Amniotic stem cell (primary cell): ENCODE measurements around the gene TTLL13.
"Not testable (repeated sequence)": the region's sequence is repeated elsewhere in the genome, so short reads cannot be mapped to it uniquely, and the experiment has no call there.

Source experiments
- DNase-seq: peaks from one replicate; lab custom pipeline; 2025; lab: John Stamatoyannopoulos, UW

Gene TTLL13

DNA sequence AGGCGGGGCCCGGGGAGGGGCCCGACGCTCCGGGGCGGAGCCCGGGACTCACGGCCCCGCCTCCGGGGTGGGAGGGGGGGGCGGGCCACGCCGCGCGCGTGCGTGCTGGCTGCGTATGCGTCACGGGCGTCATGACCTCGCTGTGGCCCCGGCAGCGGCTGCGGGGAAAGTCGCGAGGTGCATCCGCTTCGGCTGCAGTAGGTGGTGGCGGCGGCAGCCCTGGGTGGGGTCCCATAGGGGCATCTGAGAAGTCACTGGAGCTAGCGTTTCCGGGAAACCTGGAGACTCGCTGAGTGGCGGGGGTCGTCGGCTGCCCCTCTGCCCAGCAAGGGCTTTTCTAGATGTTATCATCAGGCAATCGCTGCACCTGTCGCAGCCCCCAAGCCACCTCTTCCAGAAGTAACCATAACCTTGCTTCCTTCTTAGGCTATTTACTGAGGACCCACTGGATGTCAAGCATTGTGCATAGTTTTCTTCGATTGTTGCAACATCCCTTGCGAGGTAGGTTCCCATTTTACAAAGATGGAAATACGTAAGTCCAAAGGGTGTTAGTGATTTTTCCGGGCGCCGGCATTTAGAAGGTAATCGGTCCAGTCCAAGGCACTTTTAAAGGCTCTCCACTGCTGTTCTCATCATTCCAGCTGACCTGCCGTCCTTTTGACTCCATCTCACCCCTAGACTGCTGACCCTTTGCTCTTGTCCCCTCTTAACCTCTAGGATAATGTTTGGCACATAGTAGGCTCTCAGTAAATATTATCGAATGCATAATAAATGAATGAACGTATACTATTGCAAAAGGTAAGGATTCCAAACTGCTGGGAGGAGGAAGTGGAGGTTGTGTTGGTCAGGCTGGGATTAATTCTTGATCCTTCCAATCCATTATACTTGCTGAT, 15.0 kb upstream of the TTLL13 start, which contains the start of gene GDPGP1:
Gene GDPGP1, plus strand, starts transcription at position 114 of the 893 bp plus-strand sequence. CDS start 6,700 bp downstream, outside the sequence.
- no peak for DNase-seq

DNA sequence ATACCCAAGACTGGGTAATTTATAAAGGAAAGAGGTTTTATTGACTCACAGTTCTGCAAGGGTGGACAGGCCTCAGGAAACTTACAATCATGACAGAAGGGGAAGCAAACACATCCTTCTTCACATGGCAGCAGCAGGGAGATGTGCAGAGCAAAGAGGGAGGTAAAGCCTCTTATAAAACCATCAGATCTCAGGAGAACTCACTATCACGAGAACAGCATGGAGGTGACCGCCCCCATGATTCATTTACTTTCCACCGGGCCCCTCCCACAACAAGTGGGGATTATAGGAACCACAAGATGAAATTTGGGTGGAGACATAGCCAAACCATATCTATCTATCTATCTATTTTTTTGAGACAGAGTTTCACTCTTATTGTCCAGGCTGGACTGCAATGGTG, 10.0 kb upstream of the TTLL13 start:
- DNase-seq = no peak

DNA sequence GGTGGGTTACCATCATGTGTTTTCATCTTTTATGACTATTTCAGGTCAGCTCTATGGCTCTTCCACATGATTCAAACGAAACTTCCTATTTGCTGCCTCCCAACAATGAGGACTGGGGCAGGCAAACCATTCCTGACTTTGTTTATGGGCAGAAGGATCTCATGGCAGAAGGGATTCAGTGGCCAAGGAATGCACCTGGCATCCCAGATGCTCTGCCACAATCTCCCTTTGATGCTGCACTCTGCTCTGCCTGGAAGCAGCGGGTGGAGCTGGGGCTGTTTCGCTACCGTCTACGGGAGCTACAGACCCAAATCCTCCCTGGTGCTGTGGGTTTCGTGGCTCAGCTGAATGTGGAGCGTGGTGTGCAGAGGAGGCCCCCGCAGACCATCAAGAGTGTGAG, 8.5 kb upstream of the TTLL13 start:
- DNase-seq = no peak

DNA sequence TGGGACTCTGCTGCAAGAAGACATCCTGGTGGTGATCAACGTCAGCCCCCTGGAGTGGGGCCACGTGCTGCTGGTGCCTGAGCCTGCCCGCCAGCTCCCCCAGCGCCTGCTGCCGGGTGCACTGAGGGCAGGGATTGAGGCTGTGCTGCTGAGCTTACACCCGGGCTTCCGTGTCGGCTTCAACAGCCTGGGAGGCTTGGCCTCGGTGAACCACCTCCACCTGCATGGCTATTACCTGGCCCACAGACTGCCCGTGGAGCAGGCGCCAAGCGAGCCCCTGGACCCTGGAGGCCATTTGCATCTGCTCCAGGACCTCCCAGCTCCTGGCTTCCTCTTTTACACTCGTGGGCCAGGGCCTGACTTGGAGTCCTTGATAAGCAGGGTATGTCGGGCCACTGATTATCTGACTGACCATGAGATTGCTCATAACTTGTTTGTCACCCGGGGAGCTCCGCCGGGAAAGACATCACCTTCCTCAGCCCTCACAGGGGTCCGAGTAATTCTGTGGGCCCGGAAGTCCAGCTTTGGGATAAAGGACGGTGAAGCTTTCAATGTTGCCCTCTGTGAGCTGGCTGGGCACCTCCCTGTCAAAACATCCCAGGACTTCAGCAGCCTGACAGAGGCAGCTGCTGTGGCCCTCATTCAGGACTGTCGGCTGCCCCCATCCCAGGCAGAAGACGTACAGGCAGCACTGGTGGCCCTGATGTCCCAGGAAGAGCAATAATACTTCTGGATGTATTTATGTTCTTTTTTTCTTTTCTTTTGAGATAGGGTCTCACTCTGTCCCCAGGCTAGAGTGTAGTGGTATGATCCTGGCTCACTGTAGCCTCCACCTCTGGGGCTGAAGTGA, 7.8 kb upstream of the TTLL13 start:
- DNase-seq = no peak

DNA sequence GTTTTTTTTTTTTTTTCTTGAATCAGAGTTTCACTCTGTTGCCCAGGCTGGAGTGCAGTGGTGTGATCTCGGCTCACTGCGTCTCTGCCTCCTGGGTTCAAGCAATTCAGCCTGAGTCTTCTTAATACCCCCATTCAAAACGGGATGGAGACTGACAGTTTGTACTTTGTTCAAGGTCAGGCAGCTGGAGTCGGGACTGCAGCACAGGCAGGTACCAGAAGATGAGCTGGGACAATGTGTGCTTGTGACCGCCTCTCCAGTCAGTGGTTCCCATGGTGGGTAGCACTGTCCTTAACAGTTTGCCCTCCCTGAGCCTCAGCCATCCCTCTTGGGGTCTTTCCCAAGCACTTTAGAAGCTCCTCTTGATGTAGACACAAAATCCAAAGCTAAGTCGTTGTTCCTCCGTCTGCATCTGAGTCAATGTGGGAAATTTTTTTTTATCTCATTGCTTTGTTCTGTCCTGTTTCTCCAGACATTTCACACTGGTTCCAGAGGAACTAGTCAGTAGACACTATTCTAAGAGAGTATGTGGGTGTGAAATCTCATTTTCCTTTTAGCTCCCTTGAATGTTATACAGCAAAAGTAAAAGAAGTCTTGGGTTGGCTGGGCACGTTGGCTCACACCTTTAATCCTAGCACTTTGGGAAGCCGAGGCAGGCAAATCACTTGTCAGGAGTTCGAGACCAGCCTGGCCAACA, 5.3 kb upstream of the TTLL13 start:
- DNase-seq = no peak

DNA sequence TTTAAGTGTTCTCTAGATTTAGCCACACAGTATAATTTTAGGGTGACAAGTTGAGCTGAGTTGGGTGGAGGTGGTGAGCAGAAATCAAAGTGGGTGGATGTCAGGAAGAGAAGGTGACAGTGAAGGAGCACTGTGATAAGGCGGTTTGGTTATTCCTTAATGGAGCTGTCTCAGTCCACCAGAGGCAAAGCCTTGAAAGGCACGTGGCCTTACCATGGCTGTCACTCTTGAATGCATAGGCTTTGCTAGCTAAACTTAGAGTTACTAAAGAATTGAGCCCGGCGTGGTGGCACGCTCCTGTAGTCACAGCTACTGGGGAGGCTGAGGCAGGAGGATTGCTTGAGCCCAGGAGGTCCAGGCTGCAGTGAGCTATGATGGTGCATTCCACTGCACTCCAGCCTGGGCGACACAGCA, 560 bp upstream of the TTLL13 start:
- no peak for DNase-seq

DNA sequence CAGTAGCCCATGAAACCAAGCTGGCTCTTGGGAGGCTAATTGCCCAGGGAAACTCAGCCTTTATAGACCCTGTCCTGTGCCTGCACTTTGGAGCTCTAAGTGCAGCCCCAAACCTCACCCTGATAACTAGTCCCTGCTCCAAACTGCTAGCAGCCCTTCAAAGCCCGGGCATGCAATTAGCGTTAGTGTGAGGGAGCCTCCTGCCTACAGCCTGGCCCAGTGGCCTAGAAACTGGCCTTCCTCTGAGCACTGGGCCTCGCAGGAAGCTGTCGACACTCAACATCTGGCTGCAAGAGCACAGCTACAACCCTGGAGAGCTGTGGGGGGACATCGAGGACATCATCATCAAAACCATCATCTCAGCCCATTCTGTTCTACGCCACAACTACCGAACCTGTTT, 8.4 kb downstream of the TTLL13 start:
- DNase-seq = no peak

DNA sequence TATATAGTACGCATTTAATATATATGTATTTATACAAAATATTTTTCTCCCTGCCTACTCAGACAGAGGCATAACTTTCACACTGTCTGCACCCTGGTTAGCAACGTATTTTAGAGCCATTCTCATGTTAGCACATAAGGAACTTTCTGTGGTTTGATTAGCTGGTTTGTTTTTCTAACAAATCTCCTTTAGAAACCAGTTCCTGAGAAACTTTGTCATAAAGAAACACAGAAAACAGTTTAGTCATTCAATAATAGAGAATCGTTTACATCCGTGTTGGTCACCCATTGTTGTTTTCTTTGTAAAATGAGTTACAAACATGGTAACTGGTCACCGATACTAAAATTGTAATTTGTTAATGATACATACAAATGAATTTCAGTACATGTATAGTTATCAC, 10.2 kb downstream of the TTLL13 start:
- DNase-seq = no peak

DNA sequence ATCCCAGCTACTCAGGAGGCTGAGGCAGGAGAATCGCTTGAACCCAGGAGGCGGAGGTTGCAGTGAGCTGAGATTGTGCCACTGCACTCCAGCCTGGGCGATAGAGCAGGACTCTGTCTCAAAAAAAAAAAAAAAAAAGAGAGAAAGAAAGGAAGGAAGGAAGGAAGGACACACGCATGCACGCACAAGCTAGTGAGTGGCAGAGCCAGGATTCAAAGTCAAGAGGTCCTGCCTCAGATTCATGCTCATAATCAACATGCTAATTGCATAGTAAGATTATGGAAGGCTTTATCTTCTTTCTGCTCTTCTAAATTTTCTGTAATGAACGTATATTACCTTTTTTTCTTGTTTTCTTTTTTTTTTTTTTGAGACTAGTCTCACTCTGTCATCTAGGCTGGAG, 11.4 kb downstream of the TTLL13 start:
- not testable (repeated sequence) for DNase-seq

DNA sequence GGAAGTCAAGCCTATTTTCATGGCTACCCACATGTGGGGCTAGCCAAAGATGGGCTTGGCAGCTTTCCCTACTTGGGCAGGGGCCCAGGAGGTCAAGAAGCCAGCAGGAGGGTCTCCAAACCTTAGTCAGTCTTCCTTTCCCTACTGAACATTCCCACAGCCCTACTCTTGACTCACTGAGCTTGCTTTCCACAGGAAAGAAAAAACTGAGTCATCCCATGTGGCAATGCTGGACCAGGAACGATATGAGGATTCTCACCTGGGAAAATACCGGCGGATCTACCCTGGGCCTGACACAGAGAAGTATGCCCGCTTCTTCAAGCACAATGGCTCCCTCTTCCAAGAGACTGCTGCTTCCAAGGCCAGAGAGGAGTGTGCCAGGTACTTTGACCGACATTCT, 12.5 kb downstream of the TTLL13 start:
- no peak for DNase-seq

DNA sequence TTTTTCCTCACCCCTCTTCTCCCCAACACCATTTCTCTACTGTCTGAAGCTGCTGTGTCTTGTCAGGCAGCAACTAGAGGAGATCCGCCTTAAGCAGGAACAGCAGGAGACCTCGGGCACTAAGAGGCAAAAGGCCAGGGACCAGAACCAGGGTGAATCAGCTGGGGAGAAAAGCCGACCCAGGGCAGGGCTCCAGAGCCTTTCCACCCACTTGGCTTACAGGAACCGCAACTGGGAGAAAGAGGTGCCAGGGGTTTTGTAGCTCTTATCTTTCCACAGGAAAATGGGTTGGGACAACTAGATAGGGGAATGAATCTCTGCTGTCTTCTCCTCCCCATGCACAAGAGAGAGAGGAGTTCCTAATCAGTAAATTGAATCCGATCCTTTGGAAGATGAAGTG, 13.1 kb downstream of the TTLL13 start:
- no peak for DNase-seq

DNA sequence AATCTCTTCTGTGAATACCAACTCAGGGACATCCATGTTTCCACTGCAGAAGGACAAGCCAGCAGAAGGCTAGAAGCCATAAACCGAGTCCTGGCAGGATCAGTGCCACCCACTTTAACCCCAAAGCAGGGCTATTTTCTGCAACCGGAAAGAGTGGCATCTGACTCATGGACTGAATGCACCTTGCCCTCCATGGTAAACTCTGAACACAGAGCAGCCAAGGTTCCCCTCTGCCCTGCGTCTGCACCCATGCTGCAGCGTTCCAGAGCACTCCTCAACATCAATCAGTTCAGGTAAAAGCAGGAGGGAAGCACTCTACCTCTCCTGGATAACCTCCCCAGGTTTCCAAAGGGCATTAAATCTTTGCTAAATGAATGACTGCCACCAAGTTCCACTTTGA, 15.3 kb downstream of the TTLL13 start:
- DNase-seq = no peak

DNA sequence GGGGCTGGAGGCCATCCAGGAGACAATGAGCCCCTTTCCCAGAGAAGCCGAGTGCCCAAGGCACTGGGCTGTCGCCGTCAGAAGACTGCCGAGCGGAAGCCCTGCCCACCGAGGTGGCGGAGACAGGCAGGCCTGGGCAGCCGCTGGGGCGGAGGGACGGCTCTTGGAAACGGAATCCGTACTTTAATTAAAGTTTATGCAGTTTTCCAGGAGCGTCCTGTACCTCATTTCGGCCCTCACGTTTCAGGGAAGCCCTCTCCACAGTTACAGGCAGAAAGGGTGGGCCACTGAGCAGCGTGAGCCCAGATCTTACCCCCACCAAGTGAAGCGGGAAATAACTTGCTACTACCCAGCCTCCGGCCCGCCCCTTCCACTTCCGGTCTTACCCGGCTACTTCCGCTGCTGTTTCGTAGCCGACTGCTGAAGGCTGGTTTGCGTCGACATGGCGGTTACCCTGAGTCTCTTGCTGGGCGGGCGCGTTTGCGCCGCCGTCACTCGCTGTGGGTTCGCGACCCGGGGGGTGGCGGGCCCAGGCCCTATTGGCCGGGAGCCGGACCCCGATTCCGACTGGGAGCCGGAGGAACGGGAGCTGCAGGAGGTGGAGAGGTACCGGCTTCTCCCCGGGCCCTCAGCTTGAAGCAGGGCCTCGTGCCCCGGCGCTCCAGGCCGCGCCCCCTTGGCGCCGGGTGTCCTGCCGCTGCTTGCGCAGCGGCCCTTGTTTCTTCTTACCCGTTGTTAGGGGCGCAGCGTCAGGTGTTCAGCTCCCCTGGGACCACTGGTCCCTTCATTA, 16.1 kb downstream of the TTLL13 start, which contains the start of gene NGRN:
Gene NGRN, plus strand, starts transcription at position 402 of the 790 bp plus-strand sequence. Its CDS starts 41 bp downstream, at position 443.
- DNase-seq = peak; percentile 78

DNA sequence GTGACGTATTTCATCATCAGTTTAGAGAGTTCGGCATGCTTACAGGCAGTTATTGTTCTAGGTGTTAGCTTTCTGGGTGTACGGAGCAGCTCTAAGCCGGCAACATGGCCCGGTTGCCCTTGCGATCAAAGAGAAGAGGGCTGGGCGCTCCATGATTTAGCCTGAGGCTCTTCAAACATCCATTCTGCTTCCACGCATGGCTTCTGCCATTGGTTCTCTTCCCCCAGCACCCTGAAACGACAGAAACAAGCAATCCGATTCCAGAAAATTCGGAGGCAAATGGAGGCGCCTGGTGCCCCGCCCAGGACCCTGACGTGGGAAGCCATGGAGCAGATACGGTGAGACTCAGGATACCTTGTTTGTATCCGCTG, 16.7 kb downstream of the TTLL13 start:
- no peak for DNase-seq

DNA sequence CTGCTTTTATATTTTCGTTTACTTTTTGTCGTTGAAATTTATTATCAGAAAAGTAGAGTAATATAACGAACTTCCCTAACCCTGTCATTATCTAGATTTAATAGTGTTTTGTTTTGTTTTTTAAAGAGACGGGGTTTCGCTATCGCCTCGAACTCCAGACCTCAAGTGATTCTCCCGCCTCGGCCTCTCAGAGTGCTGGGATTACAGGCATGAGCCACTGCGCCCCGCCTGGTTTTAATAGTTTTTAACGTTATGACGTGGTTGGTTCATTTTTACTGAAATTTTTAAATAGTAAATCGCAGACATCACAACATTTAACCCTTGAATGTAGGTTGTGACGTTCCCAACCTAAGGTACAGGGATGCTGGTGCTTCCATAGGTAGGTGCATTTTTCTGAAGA, 17.1 kb downstream of the TTLL13 start:
- DNase-seq = no peak

DNA sequence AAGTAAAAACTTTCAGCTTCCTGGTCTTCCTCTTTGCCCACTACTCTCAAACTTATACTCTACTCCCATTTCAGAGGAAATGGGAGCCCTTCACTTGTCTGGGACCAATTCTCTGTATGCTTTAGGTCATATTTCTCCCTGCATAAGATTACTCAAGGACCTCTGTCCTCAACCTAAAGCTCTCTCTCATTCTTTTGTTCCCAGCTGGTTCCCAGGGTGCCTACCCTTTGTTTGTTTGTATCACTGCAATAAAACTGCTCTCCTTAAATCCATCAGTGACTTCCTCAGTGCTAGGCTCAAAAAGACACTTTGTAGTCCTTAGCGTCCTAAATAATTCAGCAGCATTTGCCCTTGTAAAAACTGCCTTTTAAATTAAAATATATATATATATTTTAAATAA, 19.1 kb downstream of the TTLL13 start:
- DNase-seq = no peak

DNA sequence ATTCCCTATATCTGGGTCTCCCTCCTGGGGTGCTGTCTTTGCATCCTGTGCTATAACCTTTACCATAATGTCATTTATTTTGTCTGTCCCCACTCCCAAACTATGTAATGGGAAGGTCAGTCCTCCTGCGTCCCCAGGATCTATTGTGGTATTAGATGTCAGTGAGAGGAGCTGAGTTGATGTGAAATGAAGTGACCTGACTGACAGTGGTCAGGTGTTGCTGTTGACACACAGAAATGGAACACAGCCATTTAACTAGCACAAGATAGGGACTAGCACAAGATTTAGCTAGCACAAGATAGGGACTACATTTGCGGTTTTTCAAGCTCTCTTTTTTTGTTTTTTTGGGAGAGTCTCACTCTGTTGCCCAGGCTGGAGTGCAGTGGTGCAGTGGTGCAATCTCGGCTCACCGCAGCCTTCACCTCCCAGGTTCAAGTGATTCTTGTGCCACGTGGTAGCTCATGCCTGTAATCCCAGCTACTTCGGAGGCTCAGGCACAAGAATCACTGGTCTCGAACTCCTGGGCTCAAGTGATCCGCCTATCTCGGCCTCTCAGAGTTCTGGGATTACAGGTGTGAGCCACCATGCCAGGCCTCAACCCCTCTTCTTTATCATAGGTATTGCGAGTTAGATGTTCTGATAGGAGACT, 21.3 kb downstream of the TTLL13 start:
- DNase-seq = no peak

DNA sequence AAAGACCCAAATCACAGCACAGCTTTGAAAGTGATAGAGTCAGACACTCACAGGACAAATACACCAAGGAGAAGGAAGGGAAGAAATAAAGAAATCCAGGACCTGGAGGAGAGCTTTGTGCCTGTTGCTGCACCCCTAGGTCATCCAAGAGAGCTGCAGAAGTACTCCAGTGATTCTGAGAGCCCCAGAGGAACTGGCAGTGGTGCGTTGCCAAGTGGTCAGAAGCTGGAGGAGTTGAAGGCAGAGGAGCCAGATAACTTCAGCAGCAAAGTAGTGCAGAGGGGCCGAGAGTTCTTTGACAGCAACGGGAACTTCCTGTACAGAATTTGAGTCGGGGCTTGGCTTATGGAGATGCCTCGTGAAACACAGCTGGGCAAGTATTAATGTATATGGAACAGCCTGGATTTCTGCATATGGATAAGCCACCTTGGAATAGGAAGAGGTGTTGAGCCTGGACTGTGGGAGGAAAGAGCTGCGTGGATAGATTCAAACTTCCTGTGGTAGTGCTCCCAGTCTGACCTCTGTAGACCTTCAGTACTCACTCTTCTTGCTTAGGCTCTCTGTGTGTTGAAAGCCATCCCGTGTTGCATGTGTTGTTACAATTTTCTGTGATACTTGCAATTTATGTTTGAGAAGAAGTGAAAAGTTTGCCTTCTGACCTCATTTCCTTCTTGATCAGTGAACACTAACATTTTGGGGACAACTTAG, 22.3 kb downstream of the TTLL13 start:
- no peak for DNase-seq

DNA sequence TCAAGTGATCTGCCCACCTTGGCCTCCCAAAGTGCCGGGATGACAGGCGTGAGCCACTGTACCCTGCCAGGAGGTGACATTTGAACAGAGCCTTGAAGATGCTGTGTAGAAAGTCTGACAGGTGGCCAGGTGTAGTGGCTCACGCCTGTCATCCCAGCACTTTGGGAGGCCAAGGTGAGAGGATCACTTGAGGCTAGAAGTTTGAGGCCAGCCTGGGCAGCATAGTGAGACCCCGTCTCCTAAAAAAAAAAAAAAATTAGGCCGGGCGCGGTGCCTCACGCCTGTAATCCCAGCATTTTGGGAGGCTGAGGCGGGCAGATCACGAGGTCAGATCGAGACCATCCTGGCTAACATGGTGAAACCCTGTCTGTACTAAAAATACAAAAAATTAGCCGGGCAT, 29.1 kb downstream of the TTLL13 start:
- DNase-seq = not testable (repeated sequence)

DNA sequence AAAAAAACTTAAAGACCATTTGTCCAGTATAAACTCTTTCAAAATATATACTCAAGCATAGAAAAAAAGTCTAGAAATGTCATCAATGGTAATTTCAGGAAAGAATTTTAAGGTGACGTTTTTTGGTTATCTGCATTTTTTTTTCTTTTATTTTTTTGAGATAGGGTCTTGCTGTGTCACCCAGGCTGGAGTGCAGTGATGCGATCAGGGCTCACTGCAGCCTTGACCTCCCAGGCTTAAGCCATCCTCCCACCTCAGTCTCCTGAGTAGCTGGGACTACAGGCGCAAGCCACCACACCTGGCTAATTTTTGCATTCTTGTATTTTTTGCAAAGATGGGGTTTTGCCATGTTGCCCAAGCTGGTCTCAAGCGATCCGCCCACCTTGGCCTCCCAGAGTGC, 31.4 kb downstream of the TTLL13 start:
- DNase-seq = not testable (repeated sequence)
